Left renal cortex interstitium (tissue), 4 donors: ENCODE measurements around the gene ABAT. TPM values are rescaled to one million over a fixed set of nuclear protein-coding genes. Genes with fewer than 3 reads are reported as not detected.
"Not testable (repeated sequence)": the region's sequence is repeated elsewhere in the genome, so short reads cannot be mapped to it uniquely, and the experiment has no call there.

Experiments
- DNase-seq, 4 donors: peaks; one replicate each; pipeline ENCODE4 v3.0.0-alpha.2; 2013; ENCODE audit warnings: low read depth in 4 of 4, low spot score in 2 of 4, missing footprints in 1 of 4
- polyA plus RNA-seq, 4 donors: library from polyadenylated mRNA; unstranded; fragments of 120-200 nt; gene quantifications; one replicate each; pipeline ENCODE4 v1.2.1, GENCODE V29; 2013; ENCODE audit not compliant: insufficient read length in 4 of 4

Gene ABAT
- polyA plus RNA-seq, 4 donors = 48.0 to 68.5 (median 64.0) TPM

DNA sequence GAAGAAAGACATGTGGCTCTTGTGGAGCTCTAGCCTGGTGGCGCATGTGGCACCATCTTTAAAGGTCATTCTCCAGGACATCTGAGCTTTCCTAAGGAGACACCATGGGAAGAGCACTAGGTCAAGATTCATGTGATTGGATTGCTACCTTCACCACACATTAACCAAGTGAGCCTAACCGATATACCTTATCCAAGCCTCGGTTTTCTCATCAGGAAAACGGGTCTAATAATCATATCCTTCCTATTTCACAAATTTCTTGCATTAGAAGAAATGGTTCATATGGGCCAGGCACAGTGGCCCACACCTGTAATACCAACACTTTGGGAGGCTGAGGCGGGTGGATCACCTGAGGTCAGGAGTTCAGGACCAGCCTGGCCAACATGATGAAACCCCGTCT is 64.7 kb downstream of the ABAT start:
- DNase-seq = no peak

DNA sequence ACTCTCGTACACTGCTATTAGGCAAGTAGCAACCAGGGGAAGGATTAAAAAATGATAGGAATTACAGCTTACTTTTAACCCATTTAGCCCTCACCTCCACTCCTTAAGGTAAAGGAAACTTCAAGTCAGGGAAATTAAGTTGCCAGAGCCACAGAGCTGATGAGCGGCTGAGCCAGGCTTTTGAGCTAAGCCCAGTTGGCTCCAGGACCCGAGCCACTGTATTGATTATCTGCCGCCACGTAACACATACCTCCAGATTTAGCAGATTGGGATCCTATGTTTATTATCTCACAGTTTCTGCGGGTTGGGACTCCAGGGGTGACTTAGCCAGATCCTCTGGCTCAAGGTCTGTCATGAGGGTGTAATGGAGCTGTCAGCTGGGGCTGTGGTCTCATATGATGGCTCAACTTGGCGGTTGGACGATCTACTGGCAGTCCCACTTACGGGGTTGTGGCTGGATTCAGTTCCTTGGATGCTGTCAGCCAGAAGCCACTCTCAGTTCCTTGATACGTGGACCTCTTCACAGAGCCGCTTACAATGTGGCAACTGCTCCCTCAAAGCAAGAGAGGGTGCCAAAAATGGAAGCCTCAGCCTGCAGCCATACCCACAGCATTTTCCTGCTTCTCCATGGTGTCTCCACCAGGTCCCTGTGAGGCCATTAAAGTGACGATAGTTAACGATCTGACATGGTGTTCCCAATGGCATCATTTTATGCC is 65.7 kb downstream of the ABAT start:
- DNase-seq = no peak

DNA sequence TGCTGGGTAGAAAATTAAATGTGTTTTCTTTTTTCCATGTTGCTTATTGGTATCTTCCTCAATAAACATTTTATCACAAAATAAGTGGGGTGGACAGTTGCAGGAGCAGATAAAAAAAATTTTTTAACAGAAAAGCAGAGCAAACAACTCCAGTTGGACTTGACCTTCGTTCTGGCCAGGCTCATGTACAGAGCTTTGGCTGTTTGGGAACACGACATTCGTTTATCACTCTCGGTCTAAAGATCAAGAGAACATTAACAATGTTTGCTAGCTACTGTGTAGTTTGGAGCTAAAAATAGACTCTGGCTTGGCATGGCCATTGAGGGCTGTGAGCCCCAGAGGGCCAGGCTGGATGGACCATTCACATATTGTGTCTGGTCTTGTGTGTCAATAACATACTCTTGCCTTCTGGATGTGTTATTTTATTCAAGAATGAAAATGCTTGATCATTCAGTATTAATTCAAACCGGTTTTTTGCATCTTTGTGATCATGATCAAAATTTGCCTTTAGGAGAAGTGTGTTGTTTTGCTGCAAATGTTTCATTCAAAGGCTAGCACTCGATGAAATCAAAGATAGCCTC is 66.4 kb downstream of the ABAT start:
- no peak for DNase-seq

DNA sequence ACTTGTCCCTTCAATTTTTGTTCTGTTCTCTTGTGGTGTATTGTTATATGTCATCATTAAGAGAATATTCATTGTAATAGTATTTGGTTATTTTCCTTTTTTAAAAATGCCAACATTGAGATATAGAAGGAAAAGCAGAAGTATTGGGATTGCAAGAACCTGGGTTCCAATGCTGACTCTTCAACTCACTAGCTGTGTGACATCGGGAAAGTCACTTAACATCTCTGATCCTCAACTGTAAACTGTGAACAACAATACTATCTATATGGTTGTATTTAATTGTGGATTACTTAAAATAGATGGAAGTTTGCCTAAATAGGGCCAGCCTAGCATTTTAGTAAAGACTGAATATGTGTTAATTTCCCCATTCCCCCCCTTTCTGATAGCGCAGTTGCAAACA is 67.2 kb downstream of the ABAT start:
- DNase-seq = no peak

DNA sequence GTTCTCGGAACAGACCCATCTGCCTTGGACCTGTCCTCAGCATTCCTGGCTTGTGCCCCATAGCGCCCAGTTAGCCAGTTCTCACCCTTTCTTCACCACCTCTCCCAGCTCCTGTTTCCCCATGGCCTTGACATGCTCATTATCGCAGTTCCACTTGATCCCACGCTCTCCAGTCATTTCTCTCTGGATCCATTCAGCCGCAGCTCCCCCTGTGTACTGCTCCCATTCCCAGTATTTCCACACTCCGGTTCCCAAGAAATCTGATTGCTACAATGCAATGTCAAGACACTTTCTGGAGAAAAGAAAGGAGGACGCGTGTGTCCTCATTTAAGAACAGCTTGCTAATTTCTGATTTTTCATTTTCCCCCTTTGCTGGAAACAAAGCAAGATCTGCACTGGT is 67.7 kb downstream of the ABAT start:
- no peak for DNase-seq

DNA sequence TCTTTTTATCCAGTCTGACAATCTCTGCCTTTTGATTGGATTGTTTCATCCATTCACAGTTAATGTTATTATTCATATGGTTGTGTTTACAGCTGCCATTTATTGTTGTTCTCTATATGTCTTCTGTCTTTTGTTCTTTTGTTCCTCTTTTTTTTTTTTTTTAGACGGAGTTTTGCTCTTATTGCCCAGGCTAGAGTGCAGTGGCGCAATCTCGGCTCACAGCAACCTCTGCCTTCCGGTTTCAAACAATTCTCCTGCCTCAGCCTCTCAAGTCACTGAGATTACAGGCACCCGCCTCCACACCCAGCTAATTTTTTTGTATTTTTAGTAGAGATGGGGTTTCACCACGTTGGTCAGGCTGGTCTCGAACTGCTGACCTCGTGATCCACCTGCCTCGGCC is 74.5 kb downstream of the ABAT start:
- not testable (repeated sequence) for DNase-seq

DNA sequence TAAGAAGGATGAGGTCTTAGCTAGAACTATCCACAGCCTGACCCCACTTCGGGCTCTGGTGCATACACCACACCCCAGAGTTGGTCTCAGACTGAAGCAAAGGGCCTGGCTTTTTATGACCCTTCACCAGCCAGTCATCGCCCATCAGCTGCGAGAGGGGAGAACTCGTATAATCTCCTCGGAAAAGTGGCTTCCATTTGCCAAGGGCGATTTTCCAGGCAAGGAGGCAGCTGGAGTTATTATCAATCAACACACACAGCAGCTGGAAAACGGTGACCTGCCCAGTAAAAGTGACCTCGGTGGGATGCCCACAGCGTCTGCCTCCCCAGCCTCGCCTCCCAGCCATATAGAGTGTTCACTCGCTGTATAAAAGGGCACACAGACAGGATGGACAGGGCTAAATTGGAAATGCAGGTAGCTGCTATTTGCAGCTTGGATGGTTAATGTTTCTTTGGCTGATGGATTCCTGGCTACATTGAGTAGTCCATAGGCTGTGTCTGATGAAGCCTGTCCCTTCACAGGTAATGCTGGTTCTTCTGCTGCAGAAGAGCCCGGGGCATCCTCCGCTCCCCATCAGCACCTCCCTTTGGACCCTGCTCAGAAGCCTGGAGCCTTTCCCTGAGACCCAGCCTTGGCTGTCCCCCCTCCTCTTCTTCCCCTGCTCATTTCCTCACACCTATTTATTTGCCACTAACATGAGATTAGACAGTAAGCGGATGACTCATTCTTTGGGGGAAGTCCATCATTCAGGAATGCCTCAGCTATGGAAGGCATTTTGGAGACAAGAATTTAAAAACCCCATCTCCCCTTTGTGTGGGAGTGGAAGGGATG is 77.3 kb downstream of the ABAT start:
- DNase-seq = no peak

DNA sequence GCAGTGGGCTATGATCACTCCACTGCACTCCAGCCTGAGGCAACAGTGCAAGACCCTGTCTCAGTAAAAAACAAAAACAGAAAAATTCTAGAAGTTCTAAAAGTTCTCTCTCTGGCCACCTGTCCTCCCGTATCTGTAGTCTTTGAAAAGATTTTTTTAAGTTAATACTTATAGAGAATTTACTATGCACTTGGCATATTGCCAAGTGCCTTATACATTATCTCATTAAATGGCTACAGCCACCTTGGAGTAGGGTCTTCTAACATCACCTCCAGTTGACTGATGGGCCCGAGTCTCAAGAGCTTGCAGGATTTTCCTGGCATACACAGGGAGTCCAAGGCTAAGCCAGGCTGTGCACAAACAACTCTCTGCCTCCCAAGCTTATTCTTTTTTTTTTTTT is 78.3 kb downstream of the ABAT start:
- DNase-seq = no peak

DNA sequence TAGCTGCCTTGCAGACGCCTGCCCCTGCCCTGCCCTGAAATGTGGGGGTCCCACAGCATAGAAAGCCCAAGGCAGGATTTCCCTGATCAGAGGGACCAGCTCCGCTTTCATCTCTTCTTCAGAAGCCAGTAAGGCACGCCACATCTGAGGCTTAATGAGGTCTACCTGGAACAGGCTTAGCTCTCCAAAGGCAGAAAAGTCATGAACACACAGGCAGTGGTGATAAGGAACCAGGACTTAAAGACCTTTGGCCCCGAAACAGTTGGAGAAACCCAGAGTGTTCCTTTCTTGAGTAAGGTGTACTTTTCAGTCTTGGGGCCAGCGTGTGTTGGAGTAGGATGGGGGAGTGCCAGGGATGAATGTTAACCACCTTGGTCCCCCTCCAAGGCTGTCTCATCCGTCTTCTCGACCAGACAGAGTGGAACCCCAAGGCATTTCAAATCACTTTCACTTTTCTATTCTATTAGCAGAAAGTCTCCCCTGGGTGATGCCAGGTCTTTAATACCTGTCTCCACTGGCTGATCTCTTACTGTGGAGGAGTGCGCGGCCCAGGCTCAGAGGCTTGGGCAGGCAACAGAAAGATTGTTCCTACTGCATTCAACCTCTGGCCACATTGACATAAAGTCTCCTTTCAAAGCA is 79.1 kb downstream of the ABAT start:
- no peak for DNase-seq

DNA sequence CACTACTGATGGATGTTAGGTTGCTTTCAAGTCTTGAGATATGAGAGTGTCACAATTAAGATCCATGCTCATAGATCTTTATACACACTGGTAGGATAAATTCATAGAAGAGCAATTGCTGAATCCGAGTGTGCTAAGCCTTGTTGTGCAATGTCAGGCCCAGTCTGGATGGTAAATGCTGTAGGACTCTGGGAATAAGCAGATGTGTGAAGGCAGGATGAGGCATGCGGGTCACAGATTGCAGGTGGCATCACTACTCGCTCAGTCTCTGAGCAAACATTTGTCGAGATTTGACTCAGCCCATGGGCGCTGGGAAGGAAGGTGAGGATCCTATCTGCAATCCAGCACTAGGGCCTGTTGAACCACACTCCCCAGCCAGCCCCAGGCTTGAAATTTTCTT is 82.3 kb downstream of the ABAT start:
- no peak for DNase-seq

DNA sequence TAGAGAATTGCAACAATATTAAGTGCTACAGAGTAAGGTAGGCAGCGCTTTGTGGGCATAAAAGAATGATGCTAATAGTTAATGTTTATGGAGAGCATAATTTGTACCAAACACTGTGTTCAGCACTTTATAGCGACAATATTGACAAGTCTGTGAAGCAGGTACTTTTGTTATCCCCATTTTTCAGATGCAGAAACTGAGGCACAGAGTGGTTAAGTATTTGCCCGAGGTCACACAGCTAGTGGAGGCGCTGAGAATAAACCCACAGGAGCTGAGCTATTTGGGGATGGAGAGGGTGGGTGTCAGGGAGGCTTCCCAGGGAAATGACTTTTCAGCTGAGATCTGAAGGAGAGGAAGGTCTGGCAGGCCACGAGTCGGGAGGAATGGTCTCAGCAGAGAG is 83.6 kb downstream of the ABAT start:
- no peak for DNase-seq

DNA sequence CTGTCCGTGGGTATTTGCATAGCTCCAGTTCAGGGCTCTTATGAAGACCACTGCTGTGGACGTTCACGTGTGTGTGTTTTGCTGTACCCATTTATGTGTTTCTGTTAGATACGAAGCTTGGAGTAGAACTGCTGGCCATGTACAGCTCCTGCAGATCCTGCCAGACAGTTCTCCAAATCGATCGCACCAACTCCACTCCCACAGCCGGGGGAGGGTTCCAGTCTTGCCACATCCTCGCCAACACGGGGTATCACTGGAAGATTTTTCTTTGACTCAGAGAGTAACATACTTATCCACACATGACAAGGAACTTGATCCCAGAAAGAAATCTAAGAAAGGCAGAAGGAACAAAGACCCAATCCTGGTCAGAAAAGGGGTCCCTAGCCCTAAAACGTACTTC is 85.6 kb downstream of the ABAT start:
- no peak for DNase-seq

DNA sequence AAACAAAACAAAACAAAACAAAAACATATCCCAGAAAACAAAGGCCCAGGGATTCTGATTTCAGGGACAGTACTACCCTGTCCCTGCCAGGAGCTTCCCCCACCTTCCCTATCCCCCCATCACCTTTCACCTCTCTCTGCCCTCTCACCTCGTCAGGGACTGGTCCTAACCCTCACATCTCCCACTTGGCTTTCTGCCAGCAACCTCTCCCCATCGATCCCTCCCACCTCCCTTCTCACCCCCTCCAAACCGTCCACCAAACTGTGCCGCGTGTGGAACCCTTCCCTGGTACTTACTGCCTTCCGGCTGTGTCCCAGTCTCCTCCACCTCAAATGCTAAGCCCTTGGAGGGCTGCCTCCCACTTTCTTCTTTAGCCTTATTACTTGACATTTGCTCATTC is 86.7 kb downstream of the ABAT start:
- DNase-seq = no peak

DNA sequence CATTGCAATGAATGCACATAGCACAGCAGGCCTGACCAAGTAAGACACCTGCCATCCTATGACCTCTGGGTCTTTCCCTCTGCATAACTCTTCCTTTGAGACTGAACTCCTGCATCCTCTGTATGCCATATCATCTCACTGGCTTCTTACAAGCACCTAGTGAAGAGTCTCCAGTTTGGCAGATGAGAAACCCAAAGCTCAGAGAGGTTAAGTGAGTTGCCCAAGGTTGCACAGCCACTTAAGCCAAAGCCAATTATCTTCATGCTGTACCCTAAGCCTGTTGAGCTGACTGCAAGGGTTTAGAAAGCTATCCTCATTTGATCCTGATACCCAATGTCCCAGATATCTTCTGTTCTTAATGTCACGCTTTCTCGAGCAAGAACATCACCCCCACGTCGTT is 87.8 kb downstream of the ABAT start:
- no peak for DNase-seq

DNA sequence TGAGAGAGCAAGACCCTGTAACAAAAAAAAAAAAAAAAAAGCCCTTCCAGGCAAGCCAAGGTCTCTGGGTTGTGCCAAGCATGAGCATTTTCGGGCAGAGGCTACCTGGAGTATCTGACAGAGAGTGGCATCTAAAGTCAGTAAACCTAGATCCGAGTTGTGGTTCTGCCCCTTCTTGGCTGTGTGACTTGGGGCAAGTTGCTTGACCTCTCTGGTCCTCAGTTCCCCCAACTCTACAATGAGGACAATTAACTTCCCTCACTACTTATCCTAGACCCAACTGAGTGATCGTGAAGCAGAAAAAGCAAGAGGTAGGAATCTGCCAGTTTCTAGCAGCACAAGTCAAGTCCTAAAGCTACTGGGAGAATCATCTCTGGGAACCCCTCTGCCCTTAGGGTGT is 88.7 kb downstream of the ABAT start:
- DNase-seq = no peak

DNA sequence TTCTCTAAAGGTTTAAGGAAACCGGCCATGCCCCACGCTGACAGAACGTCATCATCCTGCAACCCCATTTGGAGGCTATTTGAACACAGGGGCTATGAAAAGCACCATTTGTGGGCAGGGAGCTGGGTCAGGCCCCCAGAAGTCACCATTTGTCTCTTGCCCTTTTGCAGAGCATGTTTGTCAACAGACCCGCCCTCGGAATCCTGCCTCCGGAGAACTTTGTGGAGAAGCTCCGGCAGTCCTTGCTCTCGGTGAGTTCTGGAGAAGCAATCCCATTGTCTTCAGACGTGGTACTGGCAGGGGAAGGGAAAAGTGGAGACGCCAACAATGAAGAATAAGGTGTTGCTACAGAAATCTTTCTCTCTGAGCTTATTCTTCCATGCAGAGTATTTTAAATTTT is 89.5 kb downstream of the ABAT start:
- no peak for DNase-seq

DNA sequence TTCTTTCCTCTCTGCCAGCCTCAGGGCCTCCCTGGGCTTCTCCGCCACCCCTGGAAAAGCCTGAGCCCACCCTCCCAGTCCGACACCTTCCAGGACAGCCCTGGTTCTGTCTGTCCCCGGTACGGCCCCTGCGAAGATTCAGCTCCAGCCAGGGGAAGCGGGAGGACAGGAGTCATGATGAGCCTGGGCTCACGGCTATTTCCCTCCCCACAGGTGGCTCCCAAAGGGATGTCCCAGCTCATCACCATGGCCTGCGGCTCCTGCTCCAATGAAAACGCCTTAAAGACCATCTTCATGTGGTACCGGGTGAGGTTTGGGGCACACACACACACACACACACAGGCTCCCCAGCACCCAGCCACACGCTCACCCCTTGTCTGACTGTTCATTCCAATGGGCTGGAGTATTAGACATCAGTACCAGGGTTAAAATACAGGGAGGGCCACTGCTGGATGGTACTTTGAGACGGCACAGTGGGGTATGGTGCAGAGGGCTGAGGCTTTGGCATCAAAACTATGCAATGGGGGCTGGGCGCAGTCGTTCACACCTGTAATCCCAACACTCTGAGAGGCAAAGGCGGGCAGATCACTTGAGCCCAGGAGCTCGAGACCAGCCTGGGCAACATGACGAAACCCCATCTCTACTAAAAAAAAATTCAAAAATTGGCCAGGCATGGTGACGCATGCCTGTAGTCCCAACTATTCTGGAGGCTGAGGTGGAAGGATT is 90.3 kb downstream of the ABAT start:
- no peak for DNase-seq

DNA sequence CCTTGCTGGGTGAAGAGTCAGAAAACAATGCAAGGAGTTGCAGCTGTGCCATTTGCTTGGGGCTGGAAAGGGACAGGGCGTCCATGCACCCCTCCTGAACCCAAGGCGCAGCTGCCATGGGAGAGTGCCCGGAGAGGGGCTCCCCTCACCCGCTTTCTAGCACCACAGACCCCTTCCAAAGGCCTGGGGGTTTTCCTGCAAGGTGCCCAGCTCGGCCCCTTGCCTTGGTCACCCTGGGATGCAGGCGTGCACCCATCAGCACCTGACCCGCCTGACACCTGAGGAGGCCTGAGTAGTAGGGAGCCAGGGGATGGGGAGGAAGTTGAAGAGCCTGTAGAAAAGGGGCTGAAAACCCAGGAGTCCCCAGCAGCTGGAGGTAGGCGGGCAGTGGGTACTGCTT is 92.8 kb downstream of the ABAT start:
- DNase-seq = no peak

DNA sequence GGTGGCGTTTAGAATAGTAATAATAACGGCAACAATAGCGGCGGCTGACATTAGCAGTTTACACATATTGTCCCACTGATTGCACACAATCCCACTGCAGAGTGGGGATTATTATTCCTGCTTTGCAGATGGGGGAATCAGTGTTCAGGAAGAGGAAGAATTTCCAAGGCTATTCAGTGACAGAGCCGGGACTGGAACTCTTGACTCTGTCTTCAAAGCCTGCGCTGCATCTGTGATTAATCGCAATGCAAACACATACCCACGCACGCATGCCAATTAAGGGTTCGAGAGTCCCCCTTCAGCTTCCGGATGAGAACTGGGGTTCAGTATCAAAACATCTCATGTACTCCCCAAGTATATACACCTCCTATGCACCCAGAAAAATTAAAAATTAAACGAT is 93.9 kb downstream of the ABAT start:
- no peak for DNase-seq

DNA sequence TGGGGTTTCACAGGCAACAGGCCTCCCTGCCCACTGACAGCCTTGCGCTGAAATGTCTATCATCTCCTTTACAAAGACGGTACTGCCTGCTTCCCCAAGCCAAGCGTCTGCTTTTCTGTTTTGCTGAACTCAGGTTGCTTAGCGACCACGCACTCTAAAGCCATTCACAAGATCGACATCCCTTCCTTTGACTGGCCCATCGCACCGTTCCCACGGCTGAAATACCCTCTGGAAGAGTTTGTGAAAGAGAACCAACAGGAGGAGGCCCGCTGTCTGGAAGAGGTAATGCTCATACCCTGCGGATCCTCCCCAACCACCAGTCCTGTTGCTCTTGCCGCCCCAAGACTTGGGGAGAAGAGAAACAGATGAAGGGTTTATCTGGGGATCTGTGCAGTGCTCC is 94.3 kb downstream of the ABAT start:
- no peak for DNase-seq

DNA sequence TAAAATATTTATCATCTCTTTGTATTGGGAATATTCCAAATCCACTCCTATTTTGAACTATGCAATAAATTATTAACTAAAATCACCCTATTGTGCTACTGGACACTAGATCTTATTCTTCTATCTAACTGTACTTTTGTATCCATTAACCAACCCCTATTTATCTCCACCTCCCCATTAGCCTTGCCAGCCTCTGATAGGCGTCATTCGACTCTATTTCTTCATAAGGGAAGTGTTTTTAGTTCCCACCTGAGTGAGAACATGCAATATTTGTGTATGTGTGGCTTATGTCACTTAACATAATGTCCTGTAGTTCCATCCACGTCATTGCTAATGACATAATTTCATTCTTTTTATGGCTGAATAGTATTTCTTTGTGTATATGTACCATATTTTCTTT is 99.1 kb downstream of the ABAT start:
- DNase-seq = no peak
